Glutamatergic neuron (in vitro differentiated cells): ENCODE data around the gene ZNF43. TPM values are rescaled to one million over a fixed set of nuclear protein-coding genes. Genes with fewer than 3 reads are reported as not detected.
A peak's percentile ranks its signal among the peaks of the same experiment; 100 is the strongest.

Source experiments
- DNase-seq: peaks from one replicate; pipeline ENCODE4 v3.0.0; 2022
- H3K27ac Mint-ChIP-seq: one replicate; pipeline ENCODE4 v1.8.0; 2020; ENCODE audit warnings: mild to moderate bottlenecking, mixed read lengths, inconsistent platforms; ENCODE audit not compliant: unreplicated experiment
- H3K27me3 Mint-ChIP-seq: one replicate; pipeline ENCODE4 v1.8.0; 2020; ENCODE audit warnings: mild to moderate bottlenecking, moderate library complexity, mixed read lengths, inconsistent platforms; ENCODE audit not compliant: unreplicated experiment
- H3K36me3 Mint-ChIP-seq: one replicate; pipeline ENCODE4 v1.8.0; 2020; ENCODE audit warnings: mild to moderate bottlenecking, mixed read lengths, inconsistent platforms; ENCODE audit not compliant: unreplicated experiment
- H3K4me1 Mint-ChIP-seq: one replicate; pipeline ENCODE4 v1.8.0; 2020; ENCODE audit warnings: mild to moderate bottlenecking, low read depth, mixed read lengths, inconsistent platforms; ENCODE audit not compliant: unreplicated experiment
- H3K4me3 Mint-ChIP-seq: one replicate; pipeline ENCODE4 v1.8.0; 2020; ENCODE audit warnings: mild to moderate bottlenecking, mixed read lengths, inconsistent platforms; ENCODE audit not compliant: unreplicated experiment
- H3K9me3 Mint-ChIP-seq: one replicate; pipeline ENCODE4 v1.8.0; 2020; ENCODE audit warnings: mild to moderate bottlenecking, moderate library complexity, mixed read lengths, inconsistent platforms; ENCODE audit not compliant: unreplicated experiment
- total RNA-seq: library from RNA; stranded (reverse); fragmentation: NEBNext Ultra II Directional; extraction: Animal tissue kit (Norgen Biotek cat#: 25700); gene quantifications from one replicate; pipeline ENCODE4 v1.2.1, GENCODE V29; 2021; ENCODE audit not compliant: unreplicated experiment
- TF ChIP-seq, protein P1 (sequence below): fragments of 200-600 bp; sonication (generic); IDR thresholded peaks from one replicate; pipeline ENCODE4 v1.5.0; 2021; ENCODE audit not compliant: partially characterized antibody, unreplicated experiment

ZNF43 gene
- total RNA-seq, 1 donor from 2014 or later: 55.1 TPM

DNA sequence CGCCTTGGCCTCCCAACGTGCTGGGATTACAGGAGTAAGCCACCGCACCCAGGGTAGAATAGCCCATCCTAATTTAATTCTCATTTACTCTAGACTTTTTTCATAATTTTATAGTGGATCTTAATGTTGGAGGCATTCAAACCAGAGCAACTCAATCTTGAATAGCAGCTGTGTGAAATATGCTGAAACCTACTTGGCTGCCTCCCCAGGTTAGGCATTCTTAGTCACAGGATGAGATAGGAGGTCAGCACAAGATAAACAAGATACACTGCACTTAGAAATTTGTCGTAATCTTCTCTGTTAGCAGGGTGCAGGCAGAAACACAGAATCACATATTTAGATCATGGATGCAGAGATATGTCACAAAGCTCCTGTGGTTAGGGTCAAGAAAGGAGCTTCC lies 2.7 kb upstream of the ZNF43 start:
- H3K27me3 Mint-ChIP-seq: peaks cover 17% of the 10 kb centered on the region
- no peak for DNase-seq
- no peak overlapping the region for H3K27ac Mint-ChIP-seq
- H3K9me3 Mint-ChIP-seq: peaks cover 18% of the 10 kb centered on the region
- peaks cover 5% of the 10 kb centered on the region for H3K36me3 Mint-ChIP-seq
- no peak overlapping the region for H3K4me3 Mint-ChIP-seq
- TF ChIP-seq, protein P1, sequence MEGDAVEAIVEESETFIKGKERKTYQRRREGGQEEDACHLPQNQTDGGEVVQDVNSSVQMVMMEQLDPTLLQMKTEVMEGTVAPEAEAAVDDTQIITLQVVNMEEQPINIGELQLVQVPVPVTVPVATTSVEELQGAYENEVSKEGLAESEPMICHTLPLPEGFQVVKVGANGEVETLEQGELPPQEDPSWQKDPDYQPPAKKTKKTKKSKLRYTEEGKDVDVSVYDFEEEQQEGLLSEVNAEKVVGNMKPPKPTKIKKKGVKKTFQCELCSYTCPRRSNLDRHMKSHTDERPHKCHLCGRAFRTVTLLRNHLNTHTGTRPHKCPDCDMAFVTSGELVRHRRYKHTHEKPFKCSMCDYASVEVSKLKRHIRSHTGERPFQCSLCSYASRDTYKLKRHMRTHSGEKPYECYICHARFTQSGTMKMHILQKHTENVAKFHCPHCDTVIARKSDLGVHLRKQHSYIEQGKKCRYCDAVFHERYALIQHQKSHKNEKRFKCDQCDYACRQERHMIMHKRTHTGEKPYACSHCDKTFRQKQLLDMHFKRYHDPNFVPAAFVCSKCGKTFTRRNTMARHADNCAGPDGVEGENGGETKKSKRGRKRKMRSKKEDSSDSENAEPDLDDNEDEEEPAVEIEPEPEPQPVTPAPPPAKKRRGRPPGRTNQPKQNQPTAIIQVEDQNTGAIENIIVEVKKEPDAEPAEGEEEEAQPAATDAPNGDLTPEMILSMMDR: no peak
- H3K4me1 Mint-ChIP-seq: no peaks in the 10 kb centered on the region

DNA sequence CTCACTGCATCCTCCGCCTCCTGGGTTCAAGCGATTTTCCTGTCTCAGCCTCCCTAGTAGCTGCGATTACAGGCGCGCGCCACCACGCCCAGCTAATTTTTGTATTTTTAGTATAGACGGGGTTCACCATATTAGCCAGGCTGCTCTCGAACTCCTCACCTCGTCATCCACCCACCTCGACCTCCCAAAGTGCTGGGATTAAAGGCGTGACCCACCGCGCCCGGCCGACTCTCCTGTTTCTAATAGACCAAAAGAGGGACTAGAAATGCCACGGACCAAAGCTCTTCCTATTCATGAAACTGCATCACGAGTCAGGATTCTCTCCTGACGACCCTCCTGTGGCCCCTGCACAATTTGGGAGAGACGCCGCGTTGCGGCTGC lies 563 bp downstream of the ZNF43 start:
- TF ChIP-seq, protein P1: no peak
- no peak for DNase-seq
- peaks cover 11% of the 10 kb centered on the region for H3K36me3 Mint-ChIP-seq
- no peaks in the 10 kb centered on the region for H3K4me1 Mint-ChIP-seq
- peak overlapping the region; percentile 100 for H3K4me3 Mint-ChIP-seq
- H3K9me3 Mint-ChIP-seq: peaks cover 20% of the 10 kb centered on the region
- peaks cover 19% of the 10 kb centered on the region for H3K27me3 Mint-ChIP-seq
- H3K27ac Mint-ChIP-seq: peak overlapping the region; percentile 100

DNA sequence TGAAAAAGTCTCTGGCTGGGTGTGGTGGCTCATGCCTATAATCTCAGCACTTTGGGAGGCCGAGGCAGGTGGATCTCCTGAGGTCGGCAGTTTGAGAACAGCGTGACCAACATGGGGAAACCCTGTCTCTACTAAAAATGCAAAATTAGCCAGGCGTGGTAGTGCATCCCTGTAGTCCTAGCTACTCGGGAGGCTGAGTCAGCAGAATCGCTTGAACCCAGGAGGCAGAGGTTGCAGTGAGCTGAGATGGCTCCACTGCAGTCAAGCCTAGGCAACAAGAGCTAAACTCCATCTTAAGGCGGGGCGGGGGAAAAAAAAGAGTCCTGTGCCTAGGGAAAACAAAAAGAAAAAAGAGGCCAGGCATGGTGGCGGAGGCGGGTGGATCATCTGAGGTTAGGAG lies 2.2 kb downstream of the ZNF43 start:
- peaks cover 17% of the 10 kb centered on the region for H3K36me3 Mint-ChIP-seq

DNA sequence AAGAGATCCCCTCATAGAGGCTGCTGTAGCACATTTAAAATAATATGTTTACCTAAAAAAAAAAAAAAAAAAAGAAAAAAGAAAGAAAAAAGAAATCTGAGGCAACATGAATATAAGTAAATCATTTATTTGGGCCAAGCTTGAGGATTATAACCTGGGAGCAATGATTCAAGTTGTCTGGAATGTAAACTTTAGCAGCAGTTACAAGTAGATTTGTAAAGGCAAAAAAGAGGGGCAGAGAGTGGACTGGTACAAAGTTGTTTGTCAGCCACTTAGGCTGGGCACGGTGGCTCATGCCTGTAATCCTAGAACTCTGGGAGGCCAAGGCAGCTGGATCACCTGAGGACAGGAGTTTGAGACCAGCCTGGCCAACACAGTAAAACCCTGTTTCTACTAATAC lies 11.3 kb downstream of the ZNF43 start:
- Mint-ChIP-seq H3K9me3 (peaks cover 3% of the 10 kb centered on the region), H3K36me3 (peaks cover 10% of the 10 kb centered on the region), H3K27ac (no peak overlapping the region), H3K27me3 (no peaks in the 10 kb centered on the region), H3K4me1 (no peaks in the 10 kb centered on the region), H3K4me3 (no peak overlapping the region)
- TF ChIP-seq, protein P1: no peak
- DNase-seq: no peak

More for the DNA sequence above, 2.2 kb downstream of the ZNF43 start:
- peaks cover 2% of the 10 kb centered on the region for H3K4me1 Mint-ChIP-seq
- no peak overlapping the region for H3K4me3 Mint-ChIP-seq
- TF ChIP-seq, protein P1: no peak
- H3K27me3 Mint-ChIP-seq: peaks cover 19% of the 10 kb centered on the region
- peaks cover 23% of the 10 kb centered on the region for H3K9me3 Mint-ChIP-seq
- no peak overlapping the region for H3K27ac Mint-ChIP-seq
- DNase-seq: no peak

DNA sequence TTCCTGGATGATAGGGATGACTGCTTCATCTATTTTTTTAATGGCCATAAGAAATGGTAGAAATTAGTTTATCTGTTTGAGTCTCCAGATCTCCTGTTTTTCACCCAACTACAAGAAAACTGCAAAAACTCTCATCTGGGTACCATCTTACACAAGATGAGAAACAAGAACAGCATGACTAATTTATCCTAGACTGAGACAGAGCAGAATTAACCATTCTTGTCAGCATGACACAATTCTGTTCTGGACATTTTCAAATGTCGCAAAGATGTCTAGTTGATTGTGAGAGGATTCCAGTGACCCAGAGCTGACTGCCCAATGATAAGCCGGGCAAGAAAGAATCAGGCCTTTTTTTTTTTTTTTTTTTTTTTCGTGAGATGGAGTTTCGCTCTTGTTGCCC lies 12.8 kb downstream of the ZNF43 start:
- H3K27me3 Mint-ChIP-seq: no peaks in the 10 kb centered on the region
- no peak overlapping the region for H3K4me3 Mint-ChIP-seq
- peaks cover 17% of the 10 kb centered on the region for H3K36me3 Mint-ChIP-seq
- H3K4me1 Mint-ChIP-seq: no peaks in the 10 kb centered on the region
- TF ChIP-seq, protein P1: no peak
- H3K27ac Mint-ChIP-seq: no peak overlapping the region
- peaks cover 6% of the 10 kb centered on the region for H3K9me3 Mint-ChIP-seq
- no peak for DNase-seq
